ENCODE results near the gene PTPRK. TPM values are rescaled to one million over a fixed set of nuclear protein-coding genes. Genes with fewer than 3 reads are reported as not detected.

PTPRK gene
- total RNA-seq, 2 donors from 2014 or later = 7.6 to 12.3 TPM

DNA sequence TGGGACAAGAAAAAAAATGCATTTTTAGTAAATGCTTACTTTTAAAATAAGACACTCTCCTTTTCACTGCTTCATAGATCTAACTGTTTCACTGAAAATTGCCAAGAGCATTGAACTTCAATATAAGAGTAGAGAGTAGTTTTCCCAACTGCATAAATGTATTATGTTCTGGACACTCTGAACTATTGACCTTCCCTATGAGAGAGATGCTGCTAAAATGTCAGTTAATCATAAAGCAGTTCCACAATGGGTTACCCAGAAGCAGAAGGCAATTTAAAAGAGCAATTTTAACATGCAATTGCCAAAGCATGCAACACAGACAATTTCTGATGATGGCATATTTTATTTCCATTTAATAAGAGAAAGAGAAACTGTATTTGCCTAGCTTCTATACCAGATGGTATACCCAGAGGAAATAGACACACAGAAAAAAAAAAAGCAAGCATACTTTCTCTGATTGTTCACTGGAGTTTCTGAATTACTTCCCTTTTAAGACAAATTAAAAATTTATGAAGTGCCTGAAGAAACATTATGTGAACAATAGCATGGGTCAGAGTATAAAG lies 340.4 kb downstream of the PTPRK start:
- ATAC-seq (replicated peaks) = no peak
- Mint-ChIP-seq H3K4me3 (no peak overlapping the region), H3K27ac (no peak overlapping the region), H3K36me3 (ENCODE audit: low read depth) (no peaks in the 10 kb centered on the region), H3K4me1 (no peaks in the 10 kb centered on the region), H3K27me3 (no peaks in the 10 kb centered on the region), H3K9me3 (no peaks in the 10 kb centered on the region)

DNA sequence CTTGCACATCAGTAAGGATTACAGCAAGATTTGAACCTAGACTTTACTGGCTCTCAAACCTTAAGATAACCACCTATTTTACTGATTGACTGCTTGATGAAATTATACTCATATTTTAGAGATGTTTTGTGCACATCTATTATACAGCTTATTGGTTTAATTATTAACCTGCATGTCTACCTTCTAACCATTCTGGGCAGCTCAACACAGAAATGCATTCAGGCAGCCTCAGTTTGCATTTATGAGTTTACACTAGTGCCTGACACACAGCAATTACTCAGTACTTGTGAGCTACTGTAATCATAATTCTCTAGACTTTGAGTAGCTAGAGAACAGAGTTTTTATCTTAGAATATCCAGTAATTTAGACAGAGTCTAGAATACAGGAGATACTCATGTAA lies 345.7 kb downstream of the PTPRK start:
- no peak overlapping the region for H3K27ac Mint-ChIP-seq
- no peak for ATAC-seq (replicated peaks)

DNA sequence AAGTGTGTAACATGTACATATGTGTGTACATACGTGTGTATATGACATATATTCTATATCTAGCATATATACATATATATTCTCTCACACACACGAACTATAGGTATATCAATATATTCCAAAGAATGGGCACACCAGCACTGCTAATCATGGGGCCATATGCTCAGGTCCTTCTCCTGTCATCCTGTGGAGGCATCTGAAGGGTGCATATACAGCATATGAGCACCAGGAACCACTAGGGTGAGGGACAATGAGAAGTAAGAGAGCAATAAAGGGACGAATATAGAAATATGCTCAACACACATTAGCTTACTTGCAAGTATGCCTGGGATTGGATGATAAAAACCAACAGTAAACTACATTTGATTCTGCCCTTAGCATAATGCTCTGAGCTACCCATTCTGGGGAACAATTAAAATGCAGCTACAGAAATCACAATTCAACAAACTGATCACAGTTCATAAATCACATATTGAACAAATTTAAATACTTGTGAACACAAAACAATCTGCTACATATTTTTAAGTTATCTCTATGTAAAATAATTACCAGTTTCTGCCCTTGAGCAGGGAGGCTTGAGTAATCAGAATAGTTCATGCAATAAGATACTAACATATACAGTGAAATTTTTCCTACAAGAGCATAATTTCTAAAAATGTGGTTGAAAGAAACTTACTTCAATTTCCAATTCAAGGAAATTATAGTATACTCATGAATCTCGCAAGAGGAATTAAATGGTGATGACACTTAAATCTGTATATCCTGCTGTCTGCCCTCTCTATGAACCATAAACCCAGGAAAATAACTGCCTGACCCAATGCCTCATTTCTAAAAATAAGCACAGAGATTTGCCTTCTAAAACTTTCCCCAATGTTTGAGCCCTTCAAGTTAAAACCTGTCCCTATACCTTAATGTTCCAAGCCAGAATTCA lies 347.4 kb downstream of the PTPRK start:
- Mint-ChIP-seq H3K9me3 (no peaks in the 10 kb centered on the region), H3K4me1 (no peaks in the 10 kb centered on the region), H3K4me3 (no peak overlapping the region), H3K36me3 (ENCODE audit: low read depth) (no peaks in the 10 kb centered on the region), H3K27ac (no peak overlapping the region), H3K27me3 (no peaks in the 10 kb centered on the region)
- no peak for ATAC-seq (replicated peaks)

More for the DNA sequence above, 345.7 kb downstream of the PTPRK start:
- Mint-ChIP-seq H3K36me3 (ENCODE audit: low read depth) (no peaks in the 10 kb centered on the region), H3K4me1 (no peaks in the 10 kb centered on the region), H3K9me3 (no peaks in the 10 kb centered on the region), H3K27me3 (no peaks in the 10 kb centered on the region), H3K4me3 (no peak overlapping the region)

DNA sequence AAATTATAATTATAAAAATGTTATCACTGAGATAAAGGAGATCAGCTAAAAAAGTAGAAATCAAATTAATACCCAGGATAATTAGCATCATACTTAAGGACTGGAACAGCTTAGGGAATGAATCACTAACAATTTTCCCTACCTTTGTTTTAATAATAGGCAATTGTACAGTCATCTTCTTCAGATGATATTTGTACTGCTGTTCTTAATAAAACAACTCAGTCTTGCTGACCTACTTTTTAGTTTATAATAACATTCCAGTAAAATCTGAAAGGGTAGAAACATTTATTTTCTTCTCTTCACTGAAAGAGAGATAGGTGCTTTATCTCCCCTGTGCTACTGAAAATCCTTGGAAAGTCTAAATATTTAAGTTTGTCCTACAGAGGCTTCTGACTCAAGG lies 348.3 kb downstream of the PTPRK start:
- Mint-ChIP-seq H3K36me3 (ENCODE audit: low read depth) (no peaks in the 10 kb centered on the region), H3K4me1 (no peaks in the 10 kb centered on the region), H3K4me3 (no peak overlapping the region), H3K27ac (no peak overlapping the region), H3K9me3 (no peaks in the 10 kb centered on the region), H3K27me3 (no peaks in the 10 kb centered on the region)
- ATAC-seq (replicated peaks) = no peak

DNA sequence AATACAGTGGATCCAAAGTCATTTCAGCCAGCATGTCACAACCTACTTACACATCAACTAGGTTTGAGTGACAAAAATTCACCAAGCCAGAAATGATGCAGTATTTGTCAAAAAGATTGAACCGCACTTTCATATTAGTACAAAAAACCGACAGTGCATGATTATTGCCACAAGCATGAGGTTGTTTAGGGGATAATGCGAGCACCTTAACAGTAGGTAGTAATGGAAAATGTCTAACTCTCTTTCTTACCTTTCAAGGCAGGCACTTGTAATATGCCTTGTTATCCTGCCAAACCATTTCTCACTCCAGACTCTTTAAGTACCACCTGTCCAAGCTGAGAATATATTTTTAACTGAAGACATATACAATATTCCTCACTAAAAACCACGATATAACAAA lies 349.2 kb downstream of the PTPRK start:
- Mint-ChIP-seq H3K27ac (no peak overlapping the region), H3K36me3 (ENCODE audit: low read depth) (no peaks in the 10 kb centered on the region), H3K4me1 (no peaks in the 10 kb centered on the region), H3K4me3 (no peak overlapping the region), H3K27me3 (no peaks in the 10 kb centered on the region), H3K9me3 (no peaks in the 10 kb centered on the region)
- ATAC-seq (replicated peaks) = no peak

DNA sequence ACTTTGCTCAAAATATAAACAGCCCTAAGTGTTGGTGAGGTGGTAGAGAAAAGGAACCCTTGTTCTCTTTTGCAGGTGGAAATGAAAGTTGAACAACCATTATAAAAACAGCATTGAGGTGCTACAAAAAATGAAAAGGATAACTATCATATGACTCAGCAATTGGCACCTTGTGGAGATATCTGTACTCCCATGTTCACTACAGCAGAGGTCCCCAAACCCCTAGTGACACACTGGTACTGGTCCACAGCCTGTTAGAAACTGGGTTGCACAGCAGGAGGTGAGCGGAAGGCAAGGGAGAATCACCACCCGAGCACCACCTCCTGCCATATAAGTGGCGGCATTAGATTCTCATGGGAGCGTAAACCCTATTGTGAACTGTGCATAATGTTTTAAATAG lies 352.2 kb downstream of the PTPRK start:
- ATAC-seq (replicated peaks) = no peak
- Mint-ChIP-seq H3K4me3 (no peak overlapping the region), H3K4me1 (no peaks in the 10 kb centered on the region), H3K27ac (no peak overlapping the region), H3K9me3 (no peaks in the 10 kb centered on the region), H3K36me3 (ENCODE audit: low read depth) (no peaks in the 10 kb centered on the region), H3K27me3 (no peaks in the 10 kb centered on the region)

DNA sequence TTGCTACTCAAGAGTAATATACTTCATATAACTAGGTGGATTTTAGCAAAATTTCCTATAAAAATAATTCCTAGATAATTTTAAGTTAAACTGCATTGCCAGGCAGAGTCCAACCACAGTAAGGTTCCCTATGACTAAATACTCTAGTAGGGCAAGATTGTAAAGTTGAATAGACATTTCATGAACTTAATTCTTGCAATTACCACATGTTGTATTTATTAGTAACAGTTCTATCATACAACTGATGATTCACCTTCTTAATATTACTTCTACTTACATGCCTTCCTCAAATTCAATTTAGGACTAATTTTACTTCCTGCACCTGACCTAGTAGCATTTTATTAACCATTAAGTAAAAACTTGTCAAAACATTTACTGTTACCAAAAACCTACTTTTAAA lies 352.8 kb downstream of the PTPRK start:
- Mint-ChIP-seq H3K4me3 (no peak overlapping the region), H3K36me3 (ENCODE audit: low read depth) (no peaks in the 10 kb centered on the region), H3K9me3 (no peaks in the 10 kb centered on the region), H3K27me3 (no peaks in the 10 kb centered on the region), H3K4me1 (no peaks in the 10 kb centered on the region), H3K27ac (no peak overlapping the region)
- no peak for ATAC-seq (replicated peaks)

DNA sequence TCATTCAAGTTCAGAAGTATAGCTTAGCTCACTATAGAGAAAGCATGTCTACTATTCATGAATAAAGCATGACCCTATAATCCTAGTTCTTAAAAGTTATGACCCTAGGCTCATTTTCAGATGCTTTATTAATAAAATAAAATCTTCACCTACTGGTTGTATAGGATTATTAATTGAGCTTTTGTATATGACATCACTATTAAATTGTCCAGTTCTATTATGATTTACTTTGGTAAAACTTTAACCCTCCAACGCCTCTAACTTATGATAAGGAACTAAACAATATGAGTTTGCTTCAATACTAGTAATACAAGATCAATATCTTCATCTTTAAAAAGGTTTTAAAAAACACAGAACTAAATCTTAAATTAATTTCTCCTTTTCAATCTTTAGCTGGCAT lies 356.1 kb downstream of the PTPRK start:
- Mint-ChIP-seq H3K36me3 (ENCODE audit: low read depth) (no peaks in the 10 kb centered on the region), H3K27ac (no peak overlapping the region), H3K27me3 (no peaks in the 10 kb centered on the region), H3K4me3 (no peak overlapping the region), H3K9me3 (no peaks in the 10 kb centered on the region), H3K4me1 (no peaks in the 10 kb centered on the region)
- ATAC-seq (replicated peaks) = no peak

DNA sequence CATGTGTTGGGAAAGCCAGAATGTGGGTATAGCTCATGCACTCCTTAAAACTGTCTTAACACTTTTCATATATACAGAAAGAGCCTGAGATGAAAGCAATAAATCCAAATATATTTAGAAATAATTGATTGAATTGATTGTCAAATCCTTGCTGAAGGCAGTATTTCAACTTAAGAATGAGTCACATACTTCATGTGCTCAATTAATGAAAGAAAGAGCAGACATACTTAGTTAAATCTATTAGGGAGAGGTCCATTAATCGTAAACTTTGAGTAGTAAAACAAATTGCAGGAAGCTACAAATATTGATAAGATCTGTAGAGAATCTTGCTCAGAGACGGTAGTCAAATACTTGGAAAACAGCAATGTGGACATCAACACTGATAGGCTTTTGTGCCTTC lies 358.0 kb downstream of the PTPRK start:
- H3K27me3 Mint-ChIP-seq = no peaks in the 10 kb centered on the region
- no peaks in the 10 kb centered on the region for H3K4me1 Mint-ChIP-seq
- no peaks in the 10 kb centered on the region for H3K36me3 Mint-ChIP-seq (ENCODE audit: low read depth)
- H3K27ac Mint-ChIP-seq = no peak overlapping the region
- ATAC-seq (replicated peaks) = no peak
- no peak overlapping the region for H3K4me3 Mint-ChIP-seq
- H3K9me3 Mint-ChIP-seq = no peaks in the 10 kb centered on the region

DNA sequence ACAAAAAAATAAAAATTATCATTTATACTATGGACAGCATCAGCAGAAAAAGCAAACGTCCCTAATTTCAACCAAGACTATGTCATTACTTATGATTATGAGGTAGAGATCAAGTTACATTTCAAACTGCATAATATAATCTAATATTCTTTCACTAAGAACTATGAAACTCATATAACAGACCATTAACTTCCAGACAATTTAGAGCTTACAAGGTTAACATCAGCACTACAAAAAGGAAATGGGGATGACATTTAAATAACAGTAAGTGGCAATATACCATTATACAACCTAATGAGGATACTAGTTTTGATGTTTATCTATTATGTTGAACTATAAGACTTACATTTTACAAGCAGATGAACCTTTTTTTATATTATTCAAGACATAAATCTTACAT lies 358.6 kb downstream of the PTPRK start:
- Mint-ChIP-seq H3K36me3 (ENCODE audit: low read depth) (no peaks in the 10 kb centered on the region), H3K9me3 (no peaks in the 10 kb centered on the region), H3K4me1 (no peaks in the 10 kb centered on the region), H3K27ac (no peak overlapping the region), H3K27me3 (no peaks in the 10 kb centered on the region), H3K4me3 (no peak overlapping the region)
- ATAC-seq (replicated peaks) = no peak

DNA sequence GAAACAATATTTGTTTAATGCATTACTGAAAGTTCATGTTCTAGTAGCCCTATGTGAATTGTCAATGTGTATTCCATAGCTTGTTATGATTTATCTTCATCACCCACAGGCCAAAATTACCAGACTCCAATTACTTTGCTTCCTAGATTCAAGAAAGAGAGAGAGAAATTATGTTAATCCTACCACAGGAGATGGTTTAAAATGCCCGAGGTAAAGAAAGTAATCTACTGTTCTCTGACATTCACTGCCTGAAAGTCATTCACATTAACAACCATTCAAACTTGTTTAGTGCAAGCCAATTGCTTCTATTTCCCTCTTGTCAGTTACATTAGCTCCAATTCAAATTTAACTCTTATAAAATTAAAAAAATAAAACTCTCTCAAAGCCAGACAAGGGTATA lies 359.1 kb downstream of the PTPRK start:
- H3K27me3 Mint-ChIP-seq = no peaks in the 10 kb centered on the region
- H3K27ac Mint-ChIP-seq = no peak overlapping the region
- H3K9me3 Mint-ChIP-seq = no peaks in the 10 kb centered on the region
- no peaks in the 10 kb centered on the region for H3K4me1 Mint-ChIP-seq
- no peak overlapping the region for H3K4me3 Mint-ChIP-seq
- ATAC-seq (replicated peaks) = no peak
- no peaks in the 10 kb centered on the region for H3K36me3 Mint-ChIP-seq (ENCODE audit: low read depth)

DNA sequence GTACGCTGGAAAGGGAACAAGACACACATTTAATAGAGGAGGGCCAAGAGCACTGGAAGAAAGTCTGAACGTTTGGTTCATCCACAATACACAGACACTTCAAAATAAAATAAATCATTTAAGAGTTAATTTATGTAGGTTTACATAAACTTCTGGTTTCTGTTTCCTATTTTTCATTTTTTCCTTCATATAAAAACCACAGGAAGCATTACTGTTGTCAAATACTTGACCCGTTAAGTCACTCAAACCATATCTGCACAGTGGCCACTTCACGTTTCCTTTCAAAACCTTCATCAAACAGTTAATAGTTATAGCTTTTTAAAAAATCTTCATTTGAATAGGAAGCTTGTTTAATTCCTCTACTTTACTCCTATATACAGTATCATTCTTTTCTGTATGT lies 361.9 kb downstream of the PTPRK start:
- H3K27ac Mint-ChIP-seq = no peak overlapping the region
- H3K36me3 Mint-ChIP-seq (ENCODE audit: low read depth) = no peaks in the 10 kb centered on the region
- ATAC-seq (replicated peaks) = no peak
- H3K4me1 Mint-ChIP-seq = no peaks in the 10 kb centered on the region
- H3K9me3 Mint-ChIP-seq = peaks cover 3% of the 10 kb centered on the region
- no peak overlapping the region for H3K4me3 Mint-ChIP-seq
- H3K27me3 Mint-ChIP-seq = no peaks in the 10 kb centered on the region

DNA sequence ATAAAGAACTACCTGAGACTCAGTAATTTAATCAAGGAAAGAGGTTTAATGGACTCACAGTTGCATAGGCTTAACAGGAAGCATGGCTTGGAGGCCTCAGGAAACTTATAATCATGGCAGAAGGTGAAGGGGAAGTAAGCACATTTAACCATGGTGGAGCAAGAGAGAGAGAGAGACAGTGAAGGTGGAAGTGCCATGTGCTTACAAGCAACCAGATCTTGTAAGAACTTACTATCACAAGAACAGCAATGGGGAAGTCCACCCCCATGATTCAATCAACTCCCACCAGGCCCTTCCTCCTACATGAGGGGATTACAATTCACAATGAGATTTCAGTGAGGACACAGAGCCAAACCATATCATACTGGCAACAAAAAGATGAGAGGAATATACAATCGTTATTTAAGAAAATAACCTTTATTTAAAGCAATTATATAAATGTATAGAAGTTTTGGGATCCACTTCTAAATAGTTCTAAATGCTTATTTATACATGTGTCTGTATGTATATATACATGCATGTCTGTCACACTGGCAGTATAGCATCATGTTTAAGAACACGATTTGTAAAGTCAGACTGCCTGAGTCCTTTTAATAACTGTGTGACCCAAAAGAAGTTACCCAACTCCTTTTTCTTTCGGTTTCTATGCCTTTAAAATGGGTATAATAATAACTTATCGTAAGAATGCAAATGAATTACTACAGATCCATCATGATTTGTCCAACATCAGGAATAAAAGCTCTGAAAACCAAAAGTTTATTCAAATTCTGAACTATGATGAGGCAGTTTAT lies 363.9 kb downstream of the PTPRK start:
- Mint-ChIP-seq H3K27ac (no peak overlapping the region), H3K4me1 (no peaks in the 10 kb centered on the region), H3K27me3 (peaks cover 3% of the 10 kb centered on the region), H3K4me3 (no peak overlapping the region), H3K9me3 (peaks cover 3% of the 10 kb centered on the region), H3K36me3 (ENCODE audit: low read depth) (no peaks in the 10 kb centered on the region)
- ATAC-seq (replicated peaks) = no peak

DNA sequence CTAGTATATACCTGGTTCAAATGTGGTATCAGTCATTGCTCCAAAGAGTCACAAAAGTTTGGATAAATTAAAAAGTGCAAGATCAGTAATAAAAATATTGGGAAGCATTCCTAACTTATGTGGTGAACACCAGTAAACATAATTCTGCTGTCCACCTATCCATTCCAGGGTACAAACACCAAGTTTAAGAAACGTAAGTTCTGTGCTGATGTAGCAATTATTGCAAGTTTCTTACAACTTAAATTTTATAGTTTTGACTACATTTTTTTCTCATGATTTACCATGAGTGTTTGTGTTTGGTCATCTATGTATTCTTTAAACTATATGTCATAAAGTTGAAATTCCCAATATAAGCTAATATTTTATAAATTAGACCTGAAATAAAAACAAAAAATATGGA lies 364.6 kb downstream of the PTPRK start:
- Mint-ChIP-seq H3K9me3 (peaks cover 3% of the 10 kb centered on the region), H3K36me3 (ENCODE audit: low read depth) (no peaks in the 10 kb centered on the region), H3K27me3 (peaks cover 3% of the 10 kb centered on the region), H3K27ac (no peak overlapping the region), H3K4me3 (no peak overlapping the region), H3K4me1 (no peaks in the 10 kb centered on the region)
- ATAC-seq (replicated peaks) = no peak

DNA sequence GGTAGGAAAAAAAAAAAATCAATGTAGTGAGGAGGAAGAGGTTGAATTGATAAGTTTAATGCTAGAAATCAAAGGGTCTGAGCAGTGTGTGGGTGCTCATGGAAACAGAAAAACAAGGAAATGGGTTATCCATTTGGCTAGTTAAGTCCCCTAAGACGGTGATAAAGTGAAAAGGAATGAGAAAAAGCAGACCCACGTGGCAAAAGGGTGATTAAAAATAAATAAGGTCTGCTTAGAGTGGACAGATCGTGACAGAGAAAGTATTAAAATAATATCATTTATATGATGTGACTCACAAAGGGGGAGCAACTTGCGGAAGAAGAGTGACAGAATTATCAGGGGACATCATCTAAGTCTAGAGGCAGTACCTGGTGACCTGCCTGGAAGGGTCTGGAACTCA lies 367.8 kb downstream of the PTPRK start:
- Mint-ChIP-seq H3K27ac (no peak overlapping the region), H3K4me3 (no peak overlapping the region), H3K9me3 (peaks cover 3% of the 10 kb centered on the region), H3K27me3 (peaks cover 7% of the 10 kb centered on the region), H3K36me3 (ENCODE audit: low read depth) (no peaks in the 10 kb centered on the region), H3K4me1 (no peaks in the 10 kb centered on the region)
- ATAC-seq (replicated peaks) = no peak

All from activated T-helper 17 cell treated with anti-CD3 and anti-CD28 coated beads, Interleukin-2, amount 50 U/mL, for 72 hours (primary cell).